ACHN (cell line): ENCODE data around the gene NEURL1.
"Not testable (repeated sequence)": the region's sequence is repeated elsewhere in the genome, so short reads cannot be mapped to it uniquely, and the experiment has no call there.

ENCODE experiments used
- DNase-seq: peaks from one replicate; pipeline ENCODE4 v3.0.0-alpha.2; 2015
- in situ Hi-C: cut with HindIII; loops from 2 replicates; pipeline ENCODE4 v1.10.0; 2017; ENCODE audit warnings: low sequenced_read_pairs, low pct_ligation_motif_present, low pct_unique_long_range_greater_than_20kb

NEURL1 gene

DNA sequence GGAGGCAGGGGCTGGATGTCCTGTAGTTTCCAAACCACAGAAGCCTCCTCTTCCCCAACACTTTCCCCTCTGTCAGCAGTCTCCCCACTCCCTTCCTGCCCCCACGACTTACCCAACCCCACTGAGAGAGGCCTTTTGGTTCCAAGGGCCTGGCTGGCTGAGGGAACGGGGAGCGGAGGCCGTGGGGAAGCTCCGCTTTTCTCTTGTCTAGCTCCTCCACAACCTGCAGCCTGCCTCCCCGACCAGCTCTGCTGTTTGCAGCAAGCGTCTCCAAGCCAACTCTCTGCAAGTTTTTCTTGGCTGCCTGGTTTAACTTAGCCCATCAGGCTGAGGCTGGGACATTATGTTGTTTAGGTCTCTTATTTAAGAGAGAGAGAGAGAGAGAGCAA, 126.8 kb downstream of the NEURL1 start:
- in situ Hi-C loops: no loop called here

DNA sequence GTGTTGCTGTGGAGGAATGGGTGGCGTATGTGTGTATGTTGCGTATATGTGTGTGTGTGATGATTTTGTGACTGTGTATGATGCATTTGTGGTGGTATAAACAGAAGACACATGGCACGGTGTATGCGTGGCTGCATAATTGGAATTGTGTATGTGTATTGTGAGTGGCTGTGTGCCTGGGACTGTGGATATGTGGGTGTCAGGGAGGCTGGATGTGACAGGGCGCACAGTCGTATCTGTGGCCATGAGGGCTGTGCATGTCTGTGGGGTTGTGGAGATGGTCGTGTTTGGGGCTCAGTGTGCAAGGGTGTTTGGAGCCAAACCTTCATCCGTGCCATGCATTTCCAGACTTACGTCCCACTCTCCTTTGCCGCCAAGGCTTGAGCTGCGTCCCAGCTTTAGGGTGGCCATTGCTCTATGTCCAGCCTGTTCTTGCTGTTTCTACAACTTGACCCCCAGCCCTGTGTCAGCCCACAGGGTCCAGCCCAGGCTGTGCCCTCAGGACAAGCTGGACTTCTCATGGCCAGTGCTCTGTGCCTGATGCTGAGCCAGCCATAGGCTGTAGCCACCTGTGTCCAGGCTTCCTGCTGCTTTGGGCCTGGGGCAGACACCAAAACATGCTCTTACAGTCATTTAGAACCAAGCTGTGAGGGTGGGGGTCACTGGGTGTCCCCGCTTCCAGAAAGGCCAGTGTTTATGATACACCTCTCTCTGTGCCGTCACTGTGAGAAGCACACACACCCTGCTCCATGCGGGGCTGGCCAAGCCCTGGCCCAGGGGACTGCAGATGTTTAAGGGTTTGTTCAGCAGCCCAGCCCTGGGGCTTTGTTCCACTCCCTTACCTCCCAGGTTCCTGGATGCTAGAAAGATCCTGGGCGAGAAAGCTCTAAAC, 127.6 kb downstream of the NEURL1 start:
- no peak for DNase-seq
- in situ Hi-C loops: no loop called here

More for the DNA sequence above, 126.8 kb downstream of the NEURL1 start:
- no peak for DNase-seq

DNA sequence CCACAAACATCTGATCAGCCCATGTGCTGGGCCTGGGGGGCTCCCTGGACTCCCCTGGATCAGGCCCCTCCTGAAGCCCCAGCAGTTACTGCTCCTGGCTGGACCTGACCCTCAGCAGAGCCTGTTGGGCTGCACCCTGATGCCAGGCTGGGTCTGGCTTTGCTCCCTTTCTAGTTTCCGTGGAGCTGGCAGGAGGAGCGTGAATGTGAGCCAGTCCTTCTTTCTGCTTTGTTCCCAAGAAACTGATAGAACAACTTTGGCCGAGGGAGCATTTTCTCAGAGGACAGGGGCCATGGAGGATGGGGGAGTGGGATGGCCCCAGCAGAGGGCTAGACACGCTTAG, 128.2 kb downstream of the NEURL1 start:
- in situ Hi-C loops: no loop called here

DNA sequence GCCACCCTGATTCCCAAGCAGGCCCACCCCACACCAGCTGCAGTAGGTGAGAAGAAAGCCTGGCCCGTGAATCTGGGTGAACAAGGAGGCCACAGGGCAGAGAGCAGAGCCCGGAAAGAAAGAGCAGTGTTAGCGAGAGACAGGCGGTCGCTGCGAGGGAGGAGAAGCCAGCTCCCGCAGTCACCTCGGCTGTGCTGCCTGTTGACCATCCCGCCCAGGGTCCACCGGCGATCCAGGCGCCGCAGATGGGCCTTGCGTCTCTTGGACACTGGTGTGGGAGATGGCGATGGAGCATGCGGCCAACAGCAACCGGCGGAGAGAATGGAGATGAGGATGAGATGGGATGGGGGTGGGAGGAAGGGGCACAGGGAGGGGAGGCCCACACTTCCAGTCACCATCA, 128.8 kb downstream of the NEURL1 start:
- in situ Hi-C loops: no loop called here
- no peak for DNase-seq

More for the DNA sequence above, 128.2 kb downstream of the NEURL1 start:
- DNase-seq: no peak

DNA sequence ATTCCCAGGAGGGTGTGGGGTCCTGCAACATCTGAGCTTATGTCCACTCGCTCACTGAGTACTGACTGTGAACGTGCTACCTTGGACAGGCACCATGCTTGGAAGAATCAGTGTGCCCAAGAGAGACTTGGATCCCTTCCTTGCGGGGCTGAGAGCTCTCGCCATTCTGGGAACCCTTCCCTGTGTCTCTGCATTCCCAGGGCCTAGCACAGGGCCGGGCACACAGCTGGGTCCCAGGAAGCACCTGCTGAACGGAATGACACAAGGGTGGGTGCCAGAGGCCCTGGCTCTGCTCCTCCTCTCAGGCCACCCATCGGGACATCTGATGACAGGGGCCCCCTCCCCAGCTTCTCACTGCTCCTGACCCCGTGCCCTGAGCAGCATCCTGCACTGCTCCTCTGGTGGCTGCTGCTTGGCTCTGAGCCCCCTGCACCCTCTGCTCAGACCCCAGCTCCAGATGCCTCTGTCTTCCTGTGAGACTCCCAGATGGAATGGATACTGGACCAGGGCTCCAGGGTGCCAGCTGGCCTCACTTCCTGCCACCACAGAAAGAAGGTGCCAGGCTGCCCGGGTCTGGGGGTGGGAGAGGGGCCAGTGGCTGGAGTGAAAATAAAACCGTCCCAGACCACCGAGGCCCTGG, 129.6 kb downstream of the NEURL1 start:
- in situ Hi-C loops: no loop called here
- DNase-seq: no peak

DNA sequence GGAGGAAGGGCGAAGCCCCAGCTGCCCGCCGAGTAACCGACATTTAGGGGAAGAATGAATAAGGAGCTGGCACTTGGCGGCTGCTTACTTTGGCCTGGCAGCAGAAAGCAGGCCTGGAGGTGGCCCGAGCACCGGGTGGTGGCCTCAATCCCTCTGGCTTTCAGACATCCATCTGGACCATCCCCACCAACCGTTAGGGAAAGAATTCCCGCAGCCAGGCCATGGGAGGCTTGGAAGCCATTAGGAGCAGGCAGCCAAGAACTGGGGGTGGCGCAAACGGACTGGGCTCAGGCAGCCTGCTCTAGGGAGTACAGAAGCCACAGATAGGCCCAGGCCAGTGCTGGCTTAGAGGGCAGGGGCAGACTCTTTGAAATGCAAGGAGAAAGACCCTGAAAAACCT, 132.7 kb downstream of the NEURL1 start:
- in situ Hi-C loops: no loop called here
- DNase-seq: no peak

DNA sequence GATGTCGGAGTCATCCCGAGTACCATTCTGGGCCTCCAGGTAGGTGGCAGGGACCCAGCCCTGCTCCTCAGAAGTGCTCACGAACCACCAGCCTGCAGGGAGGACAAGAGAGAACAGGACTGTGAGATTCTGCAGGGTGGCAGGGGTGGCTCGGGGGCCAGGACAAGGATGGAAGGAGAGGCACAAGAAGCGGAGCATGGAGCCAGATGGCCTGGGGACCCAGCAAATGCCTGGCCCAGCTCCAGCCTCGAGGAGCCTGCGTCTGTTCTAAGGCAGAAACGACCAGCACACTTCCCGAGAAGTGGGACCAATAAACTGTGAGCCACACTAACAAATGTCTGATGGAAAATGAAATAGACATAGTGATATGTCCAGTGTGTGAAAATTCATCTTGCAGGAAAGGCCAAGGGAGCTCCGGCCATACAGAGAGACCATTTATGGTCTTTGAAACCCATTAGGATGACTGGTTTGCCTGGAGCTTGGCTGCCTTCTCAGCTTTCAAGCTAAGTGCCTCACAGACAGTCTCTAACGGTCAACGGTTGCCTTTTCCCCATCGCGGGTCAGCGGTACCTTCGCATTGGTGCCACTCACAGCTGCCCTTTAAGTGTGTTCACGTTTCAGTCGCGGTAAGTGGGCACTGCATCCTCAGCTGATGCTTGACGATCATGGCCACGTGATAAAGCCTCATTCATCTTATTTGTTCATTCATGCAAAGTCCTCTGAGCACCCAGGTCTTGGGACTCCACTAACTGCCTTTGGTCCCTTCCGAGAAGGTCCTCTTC, 133.8 kb downstream of the NEURL1 start:
- no peak for DNase-seq
- in situ Hi-C loops: no loop called here

DNA sequence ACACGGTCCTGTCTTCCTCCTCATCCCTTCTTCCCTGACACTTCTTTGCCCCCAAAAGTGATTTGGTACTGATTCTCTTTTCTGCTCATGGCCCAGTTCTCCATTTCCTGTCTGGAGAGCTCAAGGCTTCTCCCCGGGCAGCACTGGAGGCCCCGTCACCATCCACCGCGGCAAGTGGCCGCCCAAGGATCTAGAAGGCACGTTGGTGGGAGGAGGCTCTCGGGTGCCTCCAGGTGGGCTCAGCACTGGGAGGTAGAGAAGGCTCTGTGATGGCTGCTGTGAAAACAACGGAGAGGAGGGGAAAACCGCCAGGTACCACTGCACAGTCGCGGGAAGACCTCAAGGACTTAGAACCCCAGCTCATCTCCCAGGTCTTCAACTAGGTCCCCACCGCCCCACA, 134.4 kb downstream of the NEURL1 start:
- DNase-seq: no peak
- in situ Hi-C loops: no loop called here

DNA sequence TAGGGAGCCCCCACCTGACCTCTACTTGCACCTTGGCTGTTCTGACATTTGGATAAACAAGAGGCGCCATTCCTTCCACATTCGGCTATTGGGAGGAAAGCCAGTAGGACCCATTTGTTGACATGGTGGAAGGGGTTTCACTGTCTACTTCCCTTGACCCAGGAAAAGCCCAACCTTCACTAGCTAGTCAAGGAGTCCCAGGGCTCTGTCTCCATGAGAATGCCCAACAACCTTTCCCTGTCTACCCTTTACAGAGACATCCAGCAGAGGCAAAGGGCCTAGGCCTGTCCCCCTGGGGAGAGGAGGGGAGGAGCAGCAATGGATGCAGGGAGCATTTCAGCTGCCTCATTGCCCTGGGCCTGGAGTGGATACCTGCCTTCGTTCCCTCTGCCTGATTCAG, 136.1 kb downstream of the NEURL1 start:
- DNase-seq: no peak
- in situ Hi-C loops: no loop called here

DNA sequence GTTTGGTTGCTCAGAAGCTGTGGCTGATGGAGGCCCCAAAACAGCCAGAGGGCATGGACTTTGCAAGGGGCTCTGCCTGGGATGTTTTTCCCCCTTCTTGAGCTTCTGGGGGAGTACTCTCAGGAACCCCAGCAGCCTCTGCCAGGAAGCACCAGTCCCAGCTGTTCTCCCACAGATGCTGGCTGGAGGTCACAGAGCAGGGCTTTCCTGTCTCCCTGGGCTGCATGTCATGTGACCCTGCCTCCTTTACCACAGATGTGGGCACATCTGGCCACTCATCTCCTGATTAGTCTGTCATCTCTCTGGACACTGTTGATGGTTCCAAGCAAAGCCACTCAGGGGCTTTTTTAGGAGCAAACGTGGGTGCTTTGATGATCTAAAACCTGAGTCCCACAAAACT, 136.7 kb downstream of the NEURL1 start:
- DNase-seq: no peak
- in situ Hi-C loops: no loop called here

DNA sequence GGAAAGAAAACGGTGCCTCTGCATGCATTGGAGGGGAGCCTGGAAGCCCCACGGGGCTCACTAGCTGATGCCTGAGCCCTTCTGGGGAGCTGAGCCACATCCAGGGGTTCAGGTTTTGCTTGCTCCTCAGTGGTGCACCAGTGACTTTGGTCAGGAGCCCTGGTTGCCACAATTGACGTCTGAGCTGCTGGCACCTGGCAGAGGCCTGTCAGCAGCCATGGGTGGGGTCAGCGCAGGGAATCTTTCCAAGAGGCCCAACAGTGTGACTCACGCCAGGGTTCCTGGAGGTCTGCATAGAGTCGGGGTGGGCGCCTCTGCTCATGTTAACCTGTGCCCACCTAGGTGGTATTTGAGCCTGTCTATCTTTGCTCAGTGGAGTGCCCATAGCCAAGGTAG, 138.7 kb downstream of the NEURL1 start:
- in situ Hi-C loops: no loop called here

DNA sequence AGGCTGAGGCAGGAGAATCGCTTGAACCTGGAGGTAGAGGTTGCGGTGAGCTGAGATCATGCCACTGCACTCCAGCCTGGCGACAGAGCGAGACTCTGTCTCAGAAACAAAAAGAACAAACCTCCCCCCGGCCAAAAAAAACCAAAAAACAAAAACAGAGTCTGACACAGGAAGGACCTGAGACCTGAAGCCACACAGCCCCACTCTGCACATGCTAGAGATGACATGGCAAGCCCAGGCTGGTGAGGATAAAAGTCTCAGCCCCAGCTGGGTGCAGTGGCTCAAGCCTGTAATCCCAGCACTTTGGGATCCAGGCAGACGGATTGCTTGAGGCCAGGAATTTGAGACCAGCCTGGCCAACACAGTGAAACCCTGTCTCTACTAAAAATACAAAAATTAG, 139.4 kb downstream of the NEURL1 start:
- in situ Hi-C loops, DNase-seq: not testable (repeated sequence)

More for the DNA sequence above, 138.7 kb downstream of the NEURL1 start:
- no peak for DNase-seq

DNA sequence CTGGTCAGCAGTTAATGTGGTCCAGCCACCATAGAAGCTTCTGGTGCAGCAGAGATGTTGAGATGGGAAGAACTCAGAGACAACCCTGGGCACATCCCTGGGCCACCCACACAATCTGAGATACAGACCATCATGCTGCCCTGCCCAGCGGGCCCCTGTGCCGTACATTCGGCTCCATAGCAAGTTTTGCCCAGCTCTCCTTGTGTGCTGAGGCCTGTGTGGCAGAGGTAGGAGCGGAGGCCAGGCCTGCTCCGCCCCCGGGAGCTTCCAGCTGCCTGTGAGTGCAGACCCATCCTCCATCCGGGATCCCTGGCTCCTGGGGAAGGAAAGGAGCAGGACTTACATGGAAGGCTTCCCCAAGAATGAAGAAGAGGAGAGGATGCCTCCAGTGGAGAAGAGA, 140.3 kb downstream of the NEURL1 start:
- in situ Hi-C loops: no loop called here
- no peak for DNase-seq

DNA sequence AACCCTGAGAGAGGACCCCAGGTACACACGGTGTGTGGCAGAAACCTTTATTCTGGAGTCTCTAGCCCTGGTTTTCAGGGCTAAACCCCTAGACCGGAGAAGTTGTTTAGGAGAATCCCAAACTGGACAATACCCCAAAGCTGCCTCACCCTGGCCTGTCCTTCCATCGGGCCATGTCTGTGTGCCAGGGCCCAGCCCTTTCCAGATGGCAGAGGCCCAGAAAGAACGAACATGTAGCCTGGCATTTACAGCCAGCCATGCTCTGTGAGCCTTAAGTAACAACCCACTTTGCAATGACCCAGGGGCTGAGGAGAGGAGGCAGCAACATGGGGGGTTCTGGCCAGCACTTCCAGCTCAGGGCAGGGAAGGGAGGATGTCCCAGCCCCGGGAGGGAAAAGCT, 142.1 kb downstream of the NEURL1 start:
- in situ Hi-C loops: no loop called here
- DNase-seq: no peak

DNA sequence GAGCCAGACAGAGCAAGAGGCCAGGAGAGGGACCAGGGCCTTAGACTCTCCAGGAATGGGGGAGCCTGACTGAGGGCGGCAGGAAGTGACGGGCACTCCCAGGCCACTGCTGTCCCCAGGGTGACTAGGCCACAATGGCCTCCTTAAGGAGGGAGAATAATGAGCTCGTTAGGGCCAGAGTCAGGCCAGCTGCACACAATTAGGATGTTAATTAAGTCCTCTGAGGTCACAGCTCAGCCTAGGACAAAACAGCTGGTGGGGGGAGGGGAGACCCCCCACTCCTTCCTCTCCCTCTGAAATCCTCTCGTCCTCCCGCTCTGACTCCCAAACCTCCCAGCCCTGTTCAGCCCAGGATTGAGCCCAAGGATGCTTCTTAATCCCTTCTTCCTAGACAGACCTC, 143.0 kb downstream of the NEURL1 start:
- DNase-seq: no peak
- in situ Hi-C loops: no loop called here

DNA sequence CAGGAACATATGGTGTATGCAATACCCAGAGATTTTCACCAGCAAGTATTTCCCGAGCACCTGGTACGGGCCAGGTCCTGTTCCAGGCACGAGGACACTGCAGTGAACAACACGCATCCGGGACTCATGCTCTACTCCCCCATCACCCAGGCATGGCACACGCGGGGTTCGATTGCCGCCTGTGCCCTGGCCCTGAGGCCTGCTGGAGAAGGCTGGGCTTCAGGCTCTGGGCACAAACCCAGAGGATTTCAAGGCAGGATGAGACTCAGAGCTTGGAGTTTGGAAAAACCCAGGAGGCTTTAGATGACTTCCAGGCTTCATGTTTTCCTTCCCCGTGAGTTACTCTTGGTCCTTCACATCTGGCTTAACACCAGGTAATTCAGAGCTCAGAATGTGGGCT, 143.5 kb downstream of the NEURL1 start:
- no peak for DNase-seq

DNA sequence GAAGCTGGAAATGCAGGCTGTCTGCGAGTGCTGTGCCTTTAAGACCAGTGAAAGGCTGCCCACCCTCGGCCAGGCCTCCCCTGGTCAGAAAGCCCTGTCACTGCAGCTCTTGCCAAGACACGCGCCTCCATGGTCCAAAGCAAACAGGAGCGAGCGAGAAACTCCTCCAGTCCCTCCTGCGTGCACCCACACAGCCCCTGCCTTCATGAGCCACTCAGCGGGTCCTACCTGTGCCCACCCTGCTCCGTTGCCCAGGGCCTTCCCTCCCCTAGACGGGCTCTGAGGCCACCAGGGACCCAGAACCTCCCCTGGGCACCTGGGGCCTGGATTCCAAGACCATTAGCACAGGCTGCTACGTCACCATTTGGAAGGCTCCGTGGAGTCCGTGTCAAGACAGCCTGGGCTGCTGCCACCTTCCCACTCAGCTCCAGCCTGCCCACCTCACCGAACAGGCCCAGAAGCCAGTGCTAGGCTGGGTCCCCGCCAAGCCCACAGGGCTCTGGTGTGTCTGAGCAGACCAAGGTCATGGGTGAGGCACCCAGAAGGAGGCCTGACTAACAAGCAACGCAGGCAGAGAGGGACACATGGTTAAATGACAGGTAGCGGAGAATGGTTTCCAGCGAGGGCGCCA, 144.5 kb downstream of the NEURL1 start:
- in situ Hi-C loops: no loop called here
- no peak for DNase-seq

More for the DNA sequence above, 143.5 kb downstream of the NEURL1 start:
- in situ Hi-C loops: no loop called here

DNA sequence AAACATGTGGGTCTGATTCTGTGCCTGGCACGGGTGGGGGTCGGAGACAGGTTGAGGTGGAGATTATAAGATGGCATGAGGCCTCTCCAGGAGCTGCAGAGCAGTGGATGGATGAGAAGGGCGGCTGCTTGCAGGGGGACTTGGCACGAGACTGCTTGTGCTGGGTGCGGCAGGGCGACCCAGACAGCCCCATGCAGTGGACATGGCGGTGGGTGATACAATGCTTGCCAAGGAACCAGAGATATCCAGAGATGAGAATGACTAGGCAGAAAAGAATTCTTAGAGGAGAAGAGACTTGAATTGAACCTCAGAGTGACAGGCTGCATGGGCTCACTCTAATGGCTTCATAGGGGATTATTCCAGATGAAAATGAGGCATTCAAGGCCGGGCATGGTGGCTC, 145.4 kb downstream of the NEURL1 start:
- no peak for DNase-seq

More for the DNA sequence above, 145.4 kb downstream of the NEURL1 start:
- in situ Hi-C loops: no loop called here
